ENCODE measurements around the gene SKOR1. TPM values are rescaled to one million over a fixed set of nuclear protein-coding genes. Genes with fewer than 3 reads are reported as not detected.

The SKOR1 gene
- total RNA-seq, 2 experiments from 2014 or later, result 0.23 to 0.25 TPM

DNA sequence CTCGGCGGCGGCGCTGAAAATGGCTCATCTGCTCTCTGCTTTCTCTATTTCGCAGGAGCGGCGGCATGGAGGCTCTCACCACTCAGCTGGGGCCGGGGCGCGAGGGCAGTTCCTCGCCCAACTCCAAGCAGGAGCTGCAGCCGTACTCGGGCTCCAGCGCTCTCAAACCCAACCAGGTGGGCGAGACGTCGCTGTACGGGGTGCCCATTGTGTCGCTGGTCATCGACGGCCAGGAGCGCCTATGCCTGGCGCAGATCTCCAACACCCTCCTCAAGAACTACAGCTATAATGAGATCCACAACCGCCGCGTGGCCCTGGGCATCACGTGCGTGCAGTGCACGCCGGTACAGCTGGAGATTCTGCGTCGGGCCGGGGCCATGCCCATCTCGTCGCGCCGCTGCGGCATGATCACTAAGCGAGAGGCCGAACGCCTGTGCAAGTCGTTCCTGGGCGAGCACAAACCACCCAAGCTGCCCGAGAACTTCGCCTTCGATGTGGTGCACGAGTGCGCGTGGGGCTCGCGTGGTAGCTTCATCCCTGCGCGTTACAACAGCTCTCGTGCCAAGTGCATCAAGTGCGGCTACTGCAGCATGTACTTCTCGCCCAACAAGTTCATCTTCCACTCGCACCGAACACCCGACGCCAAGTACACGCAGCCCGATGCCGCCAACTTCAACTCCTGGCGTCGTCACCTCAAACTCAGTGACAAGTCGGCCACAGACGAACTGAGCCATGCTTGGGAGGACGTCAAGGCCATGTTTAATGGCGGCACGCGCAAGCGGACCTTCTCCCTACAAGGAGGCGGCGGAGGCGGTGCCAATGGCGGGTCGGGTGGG is 790 bp downstream of the SKOR1 start:
- Mint-ChIP-seq H3K4me3 (peak overlapping the region; percentile 44), H3K27me3 (peaks cover 75% of the 10 kb centered on the region), H3K27ac (peak overlapping the region; percentile 59), H3K9me3 (no peaks in the 10 kb centered on the region), H3K4me1 (peaks cover 29% of the 10 kb centered on the region), H3K36me3 (ENCODE audit: low read depth) (peaks cover 23% of the 10 kb centered on the region)
- ChIA-PET CTCF (no interaction called here), POLR2A (no interaction called here)
- DNase-seq, result no peak

DNA sequence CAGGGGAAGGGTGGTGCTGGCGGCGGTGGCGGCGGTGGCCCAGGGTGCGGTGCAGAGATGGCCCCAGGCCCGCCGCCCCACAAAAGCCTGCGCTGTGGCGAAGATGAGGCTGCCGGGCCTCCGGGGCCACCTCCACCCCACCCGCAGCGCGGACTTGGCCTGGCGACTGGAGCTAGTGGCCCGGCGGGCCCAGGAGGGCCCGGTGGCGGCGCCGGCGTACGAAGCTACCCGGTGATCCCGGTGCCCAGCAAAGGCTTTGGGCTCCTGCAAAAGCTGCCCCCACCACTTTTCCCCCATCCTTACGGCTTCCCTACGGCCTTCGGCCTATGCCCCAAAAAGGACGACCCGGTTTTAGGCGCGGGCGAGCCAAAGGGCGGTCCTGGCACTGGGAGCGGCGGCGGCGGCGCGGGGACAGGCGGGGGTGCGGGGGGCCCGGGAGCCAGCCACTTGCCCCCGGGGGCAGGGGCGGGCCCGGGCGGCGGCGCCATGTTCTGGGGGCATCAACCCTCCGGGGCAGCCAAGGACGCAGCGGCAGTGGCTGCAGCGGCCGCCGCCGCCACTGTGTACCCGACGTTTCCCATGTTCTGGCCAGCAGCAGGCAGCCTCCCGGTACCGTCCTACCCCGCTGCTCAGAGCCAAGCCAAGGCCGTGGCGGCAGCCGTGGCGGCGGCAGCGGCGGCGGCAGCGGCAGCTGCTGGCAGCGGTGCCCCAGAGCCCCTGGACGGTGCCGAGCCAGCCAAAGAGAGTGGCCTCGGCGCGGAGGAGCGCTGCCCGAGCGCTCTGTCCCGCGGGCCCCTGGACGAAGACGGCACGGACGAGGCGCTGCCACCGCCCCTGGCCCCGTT is 1.6 kb downstream of the SKOR1 start:
- CTCF ChIA-PET, result interaction anchor here (0.7 kb wide), 1 partner anchor 370 kb away, joined by 4 read pairs; no protein-coding TSS in a partner anchor
- H3K4me3 Mint-ChIP-seq, result no peak overlapping the region
- no peak overlapping the region for H3K27ac Mint-ChIP-seq
- H3K4me1 Mint-ChIP-seq, result peaks cover 29% of the 10 kb centered on the region
- POLR2A ChIA-PET, result no interaction called here
- H3K9me3 Mint-ChIP-seq, result no peaks in the 10 kb centered on the region
- peaks cover 74% of the 10 kb centered on the region for H3K27me3 Mint-ChIP-seq
- H3K36me3 Mint-ChIP-seq (ENCODE audit: low read depth), result peaks cover 19% of the 10 kb centered on the region
- DNase-seq, result no peak

DNA sequence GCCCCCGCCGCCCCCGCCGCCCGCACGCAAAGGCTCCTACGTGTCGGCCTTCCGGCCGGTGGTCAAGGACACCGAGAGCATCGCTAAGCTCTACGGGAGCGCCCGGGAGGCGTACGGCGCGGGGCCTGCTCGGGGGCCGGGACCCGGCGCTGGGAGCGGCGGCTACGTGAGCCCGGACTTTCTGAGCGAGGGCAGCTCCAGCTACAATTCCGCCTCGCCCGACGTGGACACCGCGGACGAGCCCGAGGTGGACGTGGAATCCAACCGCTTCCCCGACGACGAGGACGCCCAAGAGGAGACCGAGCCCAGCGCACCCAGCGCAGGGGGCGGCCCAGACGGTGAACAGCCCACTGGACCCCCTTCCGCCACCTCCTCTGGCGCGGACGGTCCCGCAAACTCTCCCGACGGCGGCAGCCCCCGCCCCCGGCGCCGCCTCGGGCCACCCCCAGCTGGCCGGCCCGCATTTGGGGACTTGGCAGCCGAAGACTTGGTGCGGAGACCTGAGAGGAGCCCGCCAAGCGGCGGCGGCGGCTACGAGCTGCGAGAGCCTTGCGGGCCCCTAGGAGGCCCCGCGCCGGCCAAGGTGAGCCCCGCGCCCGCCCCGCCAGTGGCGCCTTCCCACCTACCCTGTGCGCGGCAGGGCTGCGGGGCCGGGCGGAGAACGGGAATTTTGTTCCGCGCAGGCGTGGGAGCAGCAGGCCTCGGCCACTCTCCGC is 2.4 kb downstream of the SKOR1 start:
- Mint-ChIP-seq H3K4me1 (peaks cover 27% of the 10 kb centered on the region), H3K36me3 (ENCODE audit: low read depth) (peaks cover 17% of the 10 kb centered on the region), H3K9me3 (no peaks in the 10 kb centered on the region), H3K27ac (no peak overlapping the region), H3K27me3 (peaks cover 73% of the 10 kb centered on the region), H3K4me3 (peak overlapping the region; percentile 39)
- ChIA-PET CTCF (interaction anchor here (0.7 kb wide), 1 partner anchor 371 kb away, joined by 4 read pairs; no protein-coding TSS in a partner anchor), POLR2A (no interaction called here)
- DNase-seq, result no peak

DNA sequence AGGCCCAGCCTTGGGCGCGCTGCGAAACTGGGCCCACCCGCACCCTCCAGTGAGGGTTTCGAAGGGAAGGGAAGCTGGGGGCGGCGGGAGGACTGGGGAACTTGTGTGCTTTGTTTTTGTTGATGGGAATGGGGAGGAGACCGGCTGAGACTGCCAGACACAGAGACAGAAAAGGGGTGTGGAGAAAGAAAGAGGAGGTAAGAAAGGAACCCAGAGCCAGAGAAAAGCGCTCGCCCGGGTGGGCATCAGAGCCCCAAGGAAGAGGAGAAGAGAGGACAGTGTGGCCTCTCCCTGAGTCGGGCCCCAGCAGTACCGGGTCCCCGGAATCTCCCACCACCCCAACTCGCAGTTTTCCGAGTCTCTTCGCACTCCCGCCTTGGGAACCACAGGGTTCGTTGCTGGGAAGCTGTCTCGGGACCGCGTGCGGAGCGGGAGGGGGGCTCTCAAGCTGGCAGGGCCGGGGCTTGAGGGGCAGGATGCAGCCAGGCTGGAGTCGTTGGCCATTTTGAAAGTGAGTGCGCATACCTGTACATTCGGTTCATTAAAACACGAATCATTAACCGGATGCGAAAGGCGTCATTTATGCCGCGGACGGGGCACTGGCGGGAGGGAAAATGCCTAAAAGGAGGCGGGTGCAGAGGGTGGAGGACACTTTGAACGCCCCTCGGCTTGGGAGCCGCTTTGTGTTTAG is 3.1 kb downstream of the SKOR1 start:
- POLR2A ChIA-PET, result no interaction called here
- CTCF ChIA-PET, result no interaction called here
- H3K9me3 Mint-ChIP-seq, result no peaks in the 10 kb centered on the region
- H3K4me1 Mint-ChIP-seq, result peaks cover 34% of the 10 kb centered on the region
- no peak for DNase-seq
- H3K36me3 Mint-ChIP-seq (ENCODE audit: low read depth), result peaks cover 17% of the 10 kb centered on the region
- H3K27ac Mint-ChIP-seq, result no peak overlapping the region
- H3K27me3 Mint-ChIP-seq, result peaks cover 78% of the 10 kb centered on the region
- H3K4me3 Mint-ChIP-seq, result peak overlapping the region; percentile 39

DNA sequence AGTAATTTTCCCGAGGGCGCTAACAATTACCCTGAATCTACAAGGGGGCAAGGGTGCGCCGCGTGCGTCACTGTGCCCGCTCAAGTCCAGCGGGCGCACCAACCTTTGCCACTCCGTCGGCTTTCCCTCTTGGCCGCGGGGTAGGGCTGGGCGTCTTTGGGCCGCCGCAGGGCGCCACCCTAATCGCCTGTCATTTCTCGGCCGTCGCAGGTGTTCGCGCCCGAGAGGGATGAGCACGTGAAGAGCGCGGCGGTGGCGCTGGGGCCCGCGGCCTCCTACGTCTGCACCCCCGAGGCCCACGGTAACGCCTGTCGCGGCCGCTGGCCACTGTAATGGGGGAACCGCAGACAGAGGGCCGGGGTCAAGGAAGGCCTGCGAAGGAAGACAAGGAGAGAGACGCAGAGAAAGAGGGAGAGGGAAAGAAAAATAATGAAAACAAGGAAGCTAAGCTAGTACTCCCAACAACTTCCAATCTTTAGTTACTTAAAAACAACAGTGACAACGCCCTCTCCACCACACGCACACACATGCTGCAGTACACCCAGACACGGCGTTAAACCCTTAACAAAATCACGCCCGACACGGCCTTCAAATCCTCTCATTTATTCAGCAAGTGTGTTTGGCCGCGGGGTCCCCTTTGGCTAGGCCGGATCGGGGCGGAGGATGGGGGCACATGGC is 3.8 kb downstream of the SKOR1 start:
- Mint-ChIP-seq H3K4me3 (no peak overlapping the region), H3K9me3 (no peaks in the 10 kb centered on the region), H3K36me3 (ENCODE audit: low read depth) (peaks cover 10% of the 10 kb centered on the region), H3K27me3 (peaks cover 78% of the 10 kb centered on the region), H3K27ac (no peak overlapping the region), H3K4me1 (peaks cover 33% of the 10 kb centered on the region)
- ChIA-PET CTCF (no interaction called here), POLR2A (no interaction called here)
- DNase-seq, result no peak

DNA sequence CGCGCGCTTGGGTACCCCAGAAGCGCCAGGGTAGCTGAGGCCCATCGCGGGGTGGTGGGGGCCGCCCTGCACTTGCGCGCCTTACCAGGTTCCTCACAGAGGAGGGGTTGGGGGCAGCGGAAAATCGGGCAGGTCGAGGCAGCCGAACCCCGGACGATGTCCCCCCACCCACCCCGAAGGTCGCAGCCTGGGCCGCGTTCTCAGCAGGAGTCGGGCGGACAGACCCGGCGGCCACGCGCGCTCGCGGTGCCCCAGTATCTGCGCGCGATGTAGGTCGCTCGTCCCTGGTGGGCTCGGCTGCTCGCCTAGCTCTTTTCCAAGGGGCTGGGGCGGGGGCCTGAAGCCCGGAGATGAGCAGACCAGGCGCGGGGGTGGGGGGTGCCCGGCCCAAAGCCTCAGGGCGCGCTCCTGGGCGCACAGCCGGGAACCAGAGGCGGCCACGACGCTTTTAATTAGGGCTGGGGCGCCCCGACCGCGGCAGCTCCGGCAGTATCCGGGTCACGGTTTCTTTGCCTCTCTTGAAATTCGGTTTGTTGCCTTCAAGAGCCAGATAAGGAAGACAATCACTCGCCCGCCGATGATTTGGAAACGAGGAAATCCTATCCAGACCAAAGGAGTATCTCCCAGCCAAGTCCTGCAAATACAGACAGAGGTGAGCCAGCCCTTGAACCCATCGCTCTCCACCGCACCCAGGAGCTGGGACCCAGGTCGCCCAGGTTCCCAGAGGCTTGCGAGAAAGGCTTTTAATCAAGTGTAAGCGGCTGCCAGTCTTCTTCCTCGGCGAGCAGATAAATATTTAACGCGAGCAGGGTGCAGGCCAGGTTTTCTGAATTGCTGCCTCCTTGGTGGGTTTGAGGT is 4.6 kb downstream of the SKOR1 start:
- ChIA-PET POLR2A (interaction anchor here (0.6 kb wide), 1 partner anchor 11 kb away, joined by 3 read pairs; no protein-coding TSS in a partner anchor), CTCF (no interaction called here)
- H3K9me3 Mint-ChIP-seq, result no peaks in the 10 kb centered on the region
- peaks cover 9% of the 10 kb centered on the region for H3K36me3 Mint-ChIP-seq (ENCODE audit: low read depth)
- peaks cover 78% of the 10 kb centered on the region for H3K27me3 Mint-ChIP-seq
- H3K4me1 Mint-ChIP-seq, result peaks cover 36% of the 10 kb centered on the region
- H3K27ac Mint-ChIP-seq, result no peak overlapping the region
- H3K4me3 Mint-ChIP-seq, result no peak overlapping the region
- no peak for DNase-seq

DNA sequence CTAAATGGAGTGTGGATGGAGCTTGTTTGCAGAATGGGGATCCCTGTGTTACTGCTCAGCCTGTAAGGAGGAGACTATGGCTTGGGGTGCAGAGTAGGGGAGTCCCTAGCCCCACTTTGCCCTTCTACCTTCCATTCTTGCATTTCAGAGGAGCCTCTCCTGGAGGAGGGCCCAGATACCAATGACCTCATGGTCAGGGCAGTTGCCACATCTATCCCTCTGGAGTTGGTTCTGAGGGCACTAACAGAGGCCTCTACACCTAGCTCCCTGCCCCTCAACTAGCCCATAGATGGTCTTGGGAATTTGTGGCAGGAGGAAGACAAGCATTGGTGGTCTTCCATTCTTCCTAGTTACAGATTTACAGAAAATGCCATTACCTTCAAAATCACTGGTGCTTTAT is 6.1 kb downstream of the SKOR1 start:
- H3K4me1 Mint-ChIP-seq, result peaks cover 42% of the 10 kb centered on the region
- H3K4me3 Mint-ChIP-seq, result no peak overlapping the region
- no peak for DNase-seq
- H3K27ac Mint-ChIP-seq, result no peak overlapping the region
- peaks cover 80% of the 10 kb centered on the region for H3K27me3 Mint-ChIP-seq
- no peaks in the 10 kb centered on the region for H3K9me3 Mint-ChIP-seq
- CTCF ChIA-PET, result interaction anchor here (1.5 kb wide), 1 partner anchor 374 kb away, joined by 3 read pairs; no protein-coding TSS in a partner anchor
- POLR2A ChIA-PET, result no interaction called here
- peaks cover 3% of the 10 kb centered on the region for H3K36me3 Mint-ChIP-seq (ENCODE audit: low read depth)

DNA sequence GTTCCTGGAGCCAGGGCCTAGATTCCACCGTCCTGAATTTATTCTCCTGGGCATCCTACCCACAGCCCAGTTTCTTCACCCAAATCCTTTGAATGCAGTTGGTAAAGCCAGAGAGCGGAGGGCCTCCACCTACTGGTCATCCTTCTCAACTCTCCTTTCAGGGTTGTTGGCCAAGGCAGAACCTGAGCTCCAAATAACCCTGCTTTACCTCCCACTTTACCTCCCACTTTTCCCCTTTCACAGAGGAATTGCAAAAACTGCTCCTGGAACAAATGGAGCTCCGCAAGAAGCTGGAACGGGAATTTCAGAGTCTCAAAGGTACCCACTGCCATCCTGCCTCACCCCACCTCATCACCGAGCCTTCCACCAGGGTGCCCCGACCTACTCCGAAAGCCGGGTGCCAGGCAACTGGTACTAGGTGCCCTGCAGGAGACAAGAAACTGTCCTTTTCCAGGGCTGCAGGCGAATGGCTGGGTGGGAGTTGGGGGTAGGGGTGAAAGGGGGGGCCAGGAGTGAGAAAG is 6.8 kb downstream of the SKOR1 start:
- H3K27ac Mint-ChIP-seq, result no peak overlapping the region
- peaks cover 83% of the 10 kb centered on the region for H3K27me3 Mint-ChIP-seq
- H3K4me1 Mint-ChIP-seq, result peaks cover 42% of the 10 kb centered on the region
- POLR2A ChIA-PET, result no interaction called here
- peaks cover 3% of the 10 kb centered on the region for H3K36me3 Mint-ChIP-seq (ENCODE audit: low read depth)
- no peak for DNase-seq
- CTCF ChIA-PET, result interaction anchor here (0.7 to 1.5 kb wide), 3 partner anchors 49 to 593 kb away, joined by 3 to 5 read pairs (median 3); no protein-coding TSS in a partner anchor
- no peak overlapping the region for H3K4me3 Mint-ChIP-seq
- no peaks in the 10 kb centered on the region for H3K9me3 Mint-ChIP-seq

DNA sequence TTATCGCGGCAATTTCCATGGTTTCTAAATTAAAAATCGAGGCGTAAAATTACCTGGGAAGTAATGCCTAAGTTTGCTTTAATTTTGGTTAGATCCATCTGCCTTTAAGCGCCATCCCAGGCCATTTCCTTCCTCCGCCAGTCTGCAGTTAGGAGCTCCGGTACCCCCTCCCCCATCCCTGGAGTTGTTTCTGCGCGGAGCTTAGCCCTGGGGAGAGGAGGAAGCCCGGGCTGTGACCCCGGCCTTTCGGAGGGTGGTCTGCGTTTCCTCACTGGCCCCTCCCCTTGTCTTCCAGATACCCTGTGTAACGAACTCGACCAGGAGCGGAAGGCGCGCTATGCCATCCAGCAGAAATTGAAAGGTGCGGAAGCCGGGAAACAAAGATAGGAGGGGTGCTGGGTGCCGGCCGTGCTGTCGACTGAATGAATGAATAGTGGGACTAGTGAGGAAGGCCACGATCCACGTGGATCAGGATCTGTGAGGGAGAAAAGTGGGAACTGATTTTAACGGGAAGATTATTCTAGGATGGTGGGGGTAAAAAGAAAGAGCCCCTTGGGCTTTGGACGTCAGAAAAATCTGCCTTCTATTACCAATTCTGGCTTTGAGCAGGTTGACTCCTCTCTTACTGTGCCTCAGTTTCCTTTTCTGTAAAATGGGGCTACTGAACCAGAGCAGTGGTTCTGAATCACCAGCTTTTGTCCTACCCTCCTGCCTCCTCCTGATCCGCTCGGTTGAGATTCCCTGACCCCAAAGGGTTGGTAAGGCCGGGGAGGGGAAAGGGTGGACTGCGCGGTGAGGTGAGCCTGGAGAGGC is 7.8 kb downstream of the SKOR1 start:
- Mint-ChIP-seq H3K4me3 (peak overlapping the region; percentile 8), H3K27ac (no peak overlapping the region), H3K4me1 (peaks cover 42% of the 10 kb centered on the region), H3K9me3 (no peaks in the 10 kb centered on the region), H3K36me3 (ENCODE audit: low read depth) (peaks cover 3% of the 10 kb centered on the region), H3K27me3 (peaks cover 89% of the 10 kb centered on the region)
- no peak for DNase-seq
- ChIA-PET CTCF (interaction anchor here (1.0 kb wide), 1 partner anchor 50 kb away, joined by 5 read pairs; no protein-coding TSS in a partner anchor), POLR2A (interaction anchor here (1.0 kb wide), 1 partner anchor 56 kb away, joined by 3 read pairs; no protein-coding TSS in a partner anchor)

DNA sequence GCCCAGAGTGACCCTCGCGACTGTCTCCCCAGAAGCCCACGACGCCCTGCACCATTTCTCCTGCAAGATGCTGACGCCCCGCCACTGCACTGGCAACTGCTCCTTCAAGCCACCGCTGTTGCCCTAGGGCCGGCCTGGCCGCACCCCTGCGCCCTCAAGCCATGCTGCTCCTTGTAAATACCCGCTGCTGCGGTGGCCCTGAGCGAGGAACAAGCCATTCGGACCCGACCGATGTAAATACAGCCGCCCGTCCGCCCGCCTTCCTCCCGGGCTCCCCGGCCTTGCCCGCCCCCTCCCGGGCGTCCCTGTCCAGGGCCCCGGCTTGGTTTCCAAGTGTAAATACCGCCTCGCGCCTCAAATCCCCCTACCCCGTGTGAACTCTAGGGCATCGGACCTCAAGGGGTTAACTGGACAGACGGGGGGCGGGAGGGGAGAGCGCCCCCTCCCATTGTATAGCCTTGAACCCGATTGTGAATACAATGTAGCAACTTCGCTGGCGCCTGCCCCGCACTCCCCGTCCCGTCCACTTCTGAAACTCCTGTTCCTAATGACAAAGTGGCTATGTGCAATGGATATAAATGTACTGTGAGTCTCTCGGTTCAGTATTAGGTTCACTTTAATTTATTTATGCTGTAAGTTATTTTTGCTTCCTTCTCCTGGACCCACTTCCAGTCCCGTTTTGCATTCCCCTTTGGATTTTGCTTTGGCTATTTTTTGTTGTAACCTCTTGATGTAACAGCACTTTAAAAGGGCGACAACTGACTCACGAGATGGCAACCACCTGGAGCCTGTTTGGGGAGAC is 8.6 kb downstream of the SKOR1 start:
- Mint-ChIP-seq H3K9me3 (no peaks in the 10 kb centered on the region), H3K4me3 (peak overlapping the region; percentile 38), H3K36me3 (ENCODE audit: low read depth) (peaks cover 3% of the 10 kb centered on the region), H3K4me1 (peaks cover 46% of the 10 kb centered on the region), H3K27ac (no peak overlapping the region), H3K27me3 (peaks cover 86% of the 10 kb centered on the region)
- CTCF ChIA-PET, result interaction anchor here (4.2 kb wide), 1 partner anchor 377 kb away, joined by 52 read pairs; no protein-coding TSS in a partner anchor
- peak; percentile 48 for DNase-seq
- POLR2A ChIA-PET, result no interaction called here
